Endothelial cell of umbilical vein (primary cell): Measurements from ENCODE around the gene MED12L. TPM values are rescaled to one million over a fixed set of nuclear protein-coding genes. Genes with fewer than 3 reads are reported as not detected.

Source experiments
- BruUV-seq: library from RNA; stranded (reverse); fragments of 400-500 nt; replicated peaks from 2 replicates; lab custom pipeline; 2021; lab: Mats Ljungman, UMichigan
- CTCF ChIA-PET: fragments of 300-600, 350-600 bp; sonication (Branson Sonifier 250); formaldehyde crosslinking; loops from one replicate; lab custom pipeline; 2021; ENCODE audit warnings: antibody characterized with exemption, inconsistent platforms; lab: Charles Lee
- POLR2A ChIA-PET: fragments of 300-600, 350-600 bp; sonication (Branson Sonifier 250); formaldehyde crosslinking; loops from one replicate; lab custom pipeline; 2021; ENCODE audit warnings: antibody characterized with exemption, inconsistent platforms; lab: Charles Lee
- DNase-seq: peaks from one replicate; pipeline ENCODE4 v3.0.0-alpha.2; 2011; ENCODE audit warnings: low read depth, low spot score
- FAIRE-seq: peaks from 2 replicates; lab custom pipeline; 2011; peaks lifted over from hg19 to GRCh38; lab: Jason Lieb, UNC
- H2AFZ ChIP-seq: 2 replicates; pipeline ENCODE4 v1.6.0; 2012; ENCODE audit warnings: low read depth, low read length, control low read depth, inconsistent platforms
- H3K27ac ChIP-seq: 2 replicates; pipeline ENCODE4 v1.5.1; 2011; ENCODE audit warnings: low read depth, mild to moderate bottlenecking, control low read depth, low read length, moderate library complexity; ENCODE audit not compliant: insufficient read depth
- H3K27me3 ChIP-seq, 2 experiments: 2 replicates each; pipeline versions ENCODE4 v1.6.0 to v1.6.1; 2011; ENCODE audit warnings: low read length in 2 of 2, mixed read lengths in 1 of 2; ENCODE audit not compliant: control insufficient read depth in 2 of 2, insufficient read depth in 2 of 2
- H3K36me3 ChIP-seq, 2 experiments: 2 replicates in 1 of 2; 3 replicates in 1 of 2; pipeline ENCODE4 v1.5.1; 2011; ENCODE audit warnings: low read length in 2 of 2, mild to moderate bottlenecking in 1 of 2, moderate library complexity in 1 of 2; ENCODE audit not compliant: control insufficient read depth in 2 of 2, insufficient read depth in 2 of 2; ENCODE audit errors: extremely low read depth in 1 of 2
- H3K4me1 ChIP-seq: 3 replicates; pipeline ENCODE4 v1.5.1; 2011; ENCODE audit warnings: mild to moderate bottlenecking, low read length; ENCODE audit not compliant: control insufficient read depth, insufficient read depth; ENCODE audit errors: extremely low read depth
- H3K4me2 ChIP-seq: 2 replicates; pipeline ENCODE4 v1.6.1; 2011; ENCODE audit warnings: low read length, control low read depth, mixed read lengths; ENCODE audit not compliant: insufficient read depth
- H3K4me3 ChIP-seq, 3 experiments: fragments of 200-600 bp in 1 of 3; sonication (generic), shearing (Covaris generic) in 1 of 3; replicated peaks in 1 of 3; 2 replicates each; pipeline ENCODE4 v1.5.1; 2011 to 2016; ENCODE audit warnings: control low read depth in 3 of 3, low read length in 3 of 3, mild to moderate bottlenecking in 2 of 3, inconsistent platforms in 1 of 3, low read depth in 1 of 3, moderate library complexity in 1 of 3; ENCODE audit not compliant: insufficient read depth in 1 of 3
- H3K79me2 ChIP-seq: 2 replicates; pipeline ENCODE4 v1.6.0; 2012; ENCODE audit warnings: low read length, inconsistent platforms; ENCODE audit not compliant: control insufficient read depth, insufficient read depth
- H3K9ac ChIP-seq: replicated peaks from 2 replicates; pipeline ENCODE3; 2011; ENCODE audit warnings: low read length, control low read depth; ENCODE audit not compliant: insufficient read depth; ENCODE audit errors: extremely low read depth
- H3K9me1 ChIP-seq: replicated peaks from 3 replicates; pipeline ENCODE4 v1.6.0; 2011; ENCODE audit warnings: mild to moderate bottlenecking, low read length; ENCODE audit not compliant: control insufficient read depth, insufficient read depth; ENCODE audit errors: extremely low read depth
- H3K9me3 ChIP-seq: replicated peaks from 2 replicates; pipeline ENCODE4 v1.5.1; 2012; ENCODE audit warnings: low read length, inconsistent platforms; ENCODE audit not compliant: control insufficient read depth, insufficient read depth
- H4K20me1 ChIP-seq: replicated peaks from 2 replicates; pipeline ENCODE3; 2011; ENCODE audit warnings: mild to moderate bottlenecking, low read length; ENCODE audit not compliant: control insufficient read depth, insufficient read depth; ENCODE audit errors: extremely low read depth
- EZH2 ChIP-seq: IDR thresholded peaks from 2 replicates; pipeline ENCODE4 v1.6.1; 2012; ENCODE audit warnings: borderline replicate concordance, low read depth, mild to moderate bottlenecking, moderate library complexity, low read length, inconsistent platforms; ENCODE audit not compliant: severe bottlenecking
- FOS ChIP-seq: IDR thresholded peaks from 2 replicates; pipeline ENCODE4 v1.6.1; 2011; ENCODE audit warnings: mild to moderate bottlenecking, low read length, moderate library complexity, borderline replicate concordance; ENCODE audit not compliant: insufficient read depth
- GATA2 ChIP-seq: IDR thresholded peaks from 2 replicates; pipeline ENCODE4 v1.7.0; 2011; ENCODE audit warnings: low read depth, mild to moderate bottlenecking, moderate library complexity, mixed read lengths, low read length; ENCODE audit not compliant: insufficient read length, insufficient read depth
- JUN ChIP-seq: IDR thresholded peaks from 2 replicates; pipeline ENCODE4 v1.6.1; 2011; ENCODE audit warnings: borderline replicate concordance, low read depth; ENCODE audit not compliant: insufficient read length, insufficient read depth
- MAX ChIP-seq: IDR thresholded peaks from 2 replicates; pipeline ENCODE4 v1.6.1; 2011; ENCODE audit not compliant: insufficient read depth, insufficient read length
- MYC ChIP-seq: IDR thresholded peaks from one replicate; pipeline ENCODE4 v1.6.1; 2011; ENCODE audit warnings: mild to moderate bottlenecking, low read depth, low read length
- POLR2A ChIP-seq: IDR thresholded peaks from 2 replicates; pipeline ENCODE4 v1.6.1; 2012; ENCODE audit warnings: low read depth, mild to moderate bottlenecking, control low read depth, low read length
- POLR2AphosphoS5 ChIP-seq: IDR thresholded peaks from 2 replicates; pipeline ENCODE4 v1.6.1; 2012; ENCODE audit warnings: low read depth, mild to moderate bottlenecking, control low read depth, low read length, moderate library complexity; ENCODE audit not compliant: insufficient read depth
- dilution Hi-C: fragments of 300-500 bp; cut with MboI; formaldehyde crosslinking; loops from one replicate; pipeline ENCODE4 v1.15.0; 2019; ENCODE audit warnings: low sequenced_read_pairs; ENCODE audit not compliant: extremely low pct_ligation_motif_present
- intact Hi-C: fragments of 100-400 bp; cut with micrococcal nuclease; formaldehyde crosslinking; loops from one replicate; pipeline ENCODE4 v1.10.0; 2022
- polyA plus RNA-seq, 4 experiments: library from polyadenylated mRNA; depleted of rRNA in 3 of 4; stranded (reverse) in 3 of 4; unstranded in 1 of 4; fragments of >200 nt; gene quantifications; 2 replicates each; pipeline versions ENCODE4 v1.2.1 to v1.2.3, GENCODE V29; 2011 to 2012; ENCODE audit warnings: missing spikeins in 1 of 4
- total RNA-seq: library from RNA; stranded (reverse); gene quantifications from 2 replicates; pipeline ENCODE4 v1.2.3, GENCODE V29; 2021
- TF ChIP-seq, protein P1 (sequence below), 2 donors: IDR thresholded peaks; 1 replicate in 1 of 2; 2 replicates in 1 of 2; pipeline ENCODE4 v1.5.1; 2011; ENCODE audit warnings: low read length in 2 of 2, mild to moderate bottlenecking in 2 of 2, moderate library complexity in 2 of 2, control low read depth in 1 of 2, inconsistent platforms in 1 of 2, low read depth in 1 of 2; ENCODE audit not compliant: insufficient read depth in 1 of 2; ENCODE audit errors: extremely low read depth in 1 of 2

MED12L gene
- total and polyA plus RNA-seq, 2 donors (not counting 3 experiments of a cell fraction or from before 2014, with no cell fraction given), result 0.03 to 0.27 TPM

GRCh38 chr3:151152455-151153079, 67.1 kb downstream of the MED12L start:
- dilution Hi-C loops, result no loop called here
- ChIA-PET POLR2A (no interaction called here), CTCF (interaction anchor here (1.6 to 2.8 kb wide), 2 partner anchors 10 to 365 kb away, joined by 4 to 9 read pairs; no protein-coding TSS in a partner anchor)

More at GRCh38 chr3:151152455-151153079, 67.1 kb downstream of the MED12L start:
- Histone ChIP-seq H3K9me1 (no peaks in the 10 kb centered on the region), H2AFZ (no peak overlapping the region), H4K20me1 (no peaks in the 10 kb centered on the region), H3K27me3 (no peaks in the 10 kb centered on the region), H3K4me1 (no peaks in the 10 kb centered on the region), H3K79me2 (no peaks in the 10 kb centered on the region), H3K4me2 (no peak overlapping the region), H3K4me3 (no peak overlapping the region), H3K36me3 (no peaks in the 10 kb centered on the region), H3K27ac (no peak overlapping the region), H3K9me3 (no peaks in the 10 kb centered on the region), H3K9ac (no peak overlapping the region)
- intact Hi-C loops, result no loop called here
- TF ChIP-seq MAX (no peak), FOS (no peak), JUN (no peak), EZH2 (no peak), POLR2AphosphoS5 (no peak), MYC (no peak), GATA2 (no peak), POLR2A (no peak)
- TF ChIP-seq, protein P1, sequence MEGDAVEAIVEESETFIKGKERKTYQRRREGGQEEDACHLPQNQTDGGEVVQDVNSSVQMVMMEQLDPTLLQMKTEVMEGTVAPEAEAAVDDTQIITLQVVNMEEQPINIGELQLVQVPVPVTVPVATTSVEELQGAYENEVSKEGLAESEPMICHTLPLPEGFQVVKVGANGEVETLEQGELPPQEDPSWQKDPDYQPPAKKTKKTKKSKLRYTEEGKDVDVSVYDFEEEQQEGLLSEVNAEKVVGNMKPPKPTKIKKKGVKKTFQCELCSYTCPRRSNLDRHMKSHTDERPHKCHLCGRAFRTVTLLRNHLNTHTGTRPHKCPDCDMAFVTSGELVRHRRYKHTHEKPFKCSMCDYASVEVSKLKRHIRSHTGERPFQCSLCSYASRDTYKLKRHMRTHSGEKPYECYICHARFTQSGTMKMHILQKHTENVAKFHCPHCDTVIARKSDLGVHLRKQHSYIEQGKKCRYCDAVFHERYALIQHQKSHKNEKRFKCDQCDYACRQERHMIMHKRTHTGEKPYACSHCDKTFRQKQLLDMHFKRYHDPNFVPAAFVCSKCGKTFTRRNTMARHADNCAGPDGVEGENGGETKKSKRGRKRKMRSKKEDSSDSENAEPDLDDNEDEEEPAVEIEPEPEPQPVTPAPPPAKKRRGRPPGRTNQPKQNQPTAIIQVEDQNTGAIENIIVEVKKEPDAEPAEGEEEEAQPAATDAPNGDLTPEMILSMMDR (IDR thresholded peaks at IDR 0.05; ENCODE audit: extremely low read depth in 1 of 2, insufficient read depth in 1 of 2, low read depth in 1 of 2, low read length in 2 of 2), result no peak
- DNase-seq, result no peak
- FAIRE-seq, result no peak
- BruUV-seq, result no TSS peak
